Tibial nerve (tissue), 4 donors: ENCODE measurements around the gene GPX2. TPM values are rescaled to one million over a fixed set of nuclear protein-coding genes. Genes with fewer than 3 reads are reported as not detected.

Experiments used
- DNase-seq, 2 donors: peaks; one replicate each; pipeline ENCODE4 v3.0.0-alpha.2; 2019; ENCODE audit warnings: low spot score in 2 of 2
- H3K27ac ChIP-seq, 4 donors: fragments of 200-600 bp; sonication (generic) in 3 of 4; one replicate each; pipeline ENCODE4 v1.5.1; 2017 to 2019; ENCODE audit warnings: mild to moderate bottlenecking in 1 of 4
- H3K27me3 ChIP-seq, 2 donors: fragments of 200-600 bp; sonication (generic) in 1 of 2; one replicate each; pipeline versions ENCODE4 v1.5.1 to v1.6.0; 2017 to 2019
- H3K36me3 ChIP-seq, 3 donors: fragments of 200-600 bp; sonication (generic); one replicate each; pipeline ENCODE4 v1.5.1; 2018 to 2019
- H3K4me1 ChIP-seq, 4 donors: fragments of 200-600 bp; sonication (generic) in 3 of 4; one replicate each; pipeline ENCODE4 v1.5.1; 2017 to 2019
- H3K4me3 ChIP-seq, 4 donors: fragments of 200-600 bp; sonication (generic) in 3 of 4; one replicate each; pipeline ENCODE4 v1.5.1; 2017 to 2019; ENCODE audit warnings: mild to moderate bottlenecking in 1 of 4, moderate library complexity in 1 of 4
- H3K9me3 ChIP-seq, 4 donors: fragments of 200-600 bp; sonication (generic) in 3 of 4; one replicate each; pipeline ENCODE4 v1.5.1; 2017 to 2019
- EP300 ChIP-seq, 2 donors: sonication (generic); formaldehyde crosslinking; IDR thresholded peaks; one replicate each; pipeline ENCODE4 v1.6.1; 2017; ENCODE audit warnings: antibody characterized with exemption in 2 of 2, mild to moderate bottlenecking in 1 of 2
- POLR2A ChIP-seq, 2 donors: fragments of 450-650 bp; IDR thresholded peaks; one replicate each; pipeline ENCODE4 v1.6.1; 2017; ENCODE audit warnings: antibody characterized with exemption in 2 of 2, mild to moderate bottlenecking in 2 of 2, moderate library complexity in 2 of 2
- WGBS, 2 donors: methylation state at CpG; one replicate each; pipeline ENCODE4 v1.1.5; 2018; 5-methylcytosine and 5-hydroxymethylcytosine counted together
- total RNA-seq, 4 donors: library from RNA; depleted of rRNA; stranded (reverse); fragments of >200 nt; gene quantifications; one replicate each; pipeline ENCODE4 v1.1.0, GENCODE V29; 2016
- TF ChIP-seq, protein P1 (sequence below), 5 experiments: fragments of 200-600 bp in 3 of 5; fragments of 450-650 bp in 2 of 5; sonication (generic) in 3 of 5; IDR thresholded peaks; one replicate each; pipeline ENCODE4 v1.5.1; 2016 to 2019; ENCODE audit warnings: antibody characterized with exemption in 5 of 5, mild to moderate bottlenecking in 3 of 5, moderate library complexity in 2 of 5

GPX2 gene
- total RNA-seq, 4 donors from 2014 or later = not detected

DNA sequence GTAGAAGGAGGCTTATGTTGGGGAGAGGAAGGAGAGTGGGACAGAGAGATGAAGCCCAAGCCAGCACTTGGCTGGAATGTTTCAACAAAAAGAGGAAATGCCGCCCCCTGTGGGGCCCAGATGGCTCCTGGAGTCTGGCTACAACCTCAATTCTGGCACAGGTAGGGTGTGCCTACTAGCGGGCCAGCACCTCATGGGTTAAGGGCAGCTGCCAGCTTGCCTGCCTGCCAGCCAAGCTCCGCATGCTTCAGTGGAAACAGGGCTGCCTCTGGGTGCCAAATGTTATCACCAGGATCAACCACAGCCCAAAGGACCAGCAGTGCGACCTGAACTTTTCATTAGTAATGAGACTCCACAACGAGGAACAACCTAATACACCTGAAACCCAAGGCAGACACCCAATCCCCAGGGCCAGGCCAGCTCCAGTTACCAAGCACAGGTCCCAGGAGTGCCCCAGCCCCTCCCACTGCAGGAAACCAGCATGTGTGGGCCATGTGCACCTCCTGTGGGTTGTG lies 18.3 kb upstream of the GPX2 start:
- no peaks in the 10 kb centered on the region for H3K27me3 ChIP-seq
- H3K36me3 ChIP-seq = peaks cover 0 to 14% (median 0%) of the 10 kb centered on the region in 3 donors
- TF ChIP-seq EP300 (IDR thresholded peaks at IDR 0.05) (no peak), POLR2A (IDR thresholded peaks at IDR 0.05) (no peak)
- TF ChIP-seq, protein P1, sequence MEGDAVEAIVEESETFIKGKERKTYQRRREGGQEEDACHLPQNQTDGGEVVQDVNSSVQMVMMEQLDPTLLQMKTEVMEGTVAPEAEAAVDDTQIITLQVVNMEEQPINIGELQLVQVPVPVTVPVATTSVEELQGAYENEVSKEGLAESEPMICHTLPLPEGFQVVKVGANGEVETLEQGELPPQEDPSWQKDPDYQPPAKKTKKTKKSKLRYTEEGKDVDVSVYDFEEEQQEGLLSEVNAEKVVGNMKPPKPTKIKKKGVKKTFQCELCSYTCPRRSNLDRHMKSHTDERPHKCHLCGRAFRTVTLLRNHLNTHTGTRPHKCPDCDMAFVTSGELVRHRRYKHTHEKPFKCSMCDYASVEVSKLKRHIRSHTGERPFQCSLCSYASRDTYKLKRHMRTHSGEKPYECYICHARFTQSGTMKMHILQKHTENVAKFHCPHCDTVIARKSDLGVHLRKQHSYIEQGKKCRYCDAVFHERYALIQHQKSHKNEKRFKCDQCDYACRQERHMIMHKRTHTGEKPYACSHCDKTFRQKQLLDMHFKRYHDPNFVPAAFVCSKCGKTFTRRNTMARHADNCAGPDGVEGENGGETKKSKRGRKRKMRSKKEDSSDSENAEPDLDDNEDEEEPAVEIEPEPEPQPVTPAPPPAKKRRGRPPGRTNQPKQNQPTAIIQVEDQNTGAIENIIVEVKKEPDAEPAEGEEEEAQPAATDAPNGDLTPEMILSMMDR (IDR thresholded peaks at IDR 0.05) = no peak
- no peak for DNase-seq
- no peaks in the 10 kb centered on the region for H3K4me1 ChIP-seq
- WGBS, 2 donors = 61 to 68% methylated on average over 5 of the region's 5 CpGs
- no peak overlapping the region for H3K4me3 ChIP-seq
- no peak overlapping the region for H3K27ac ChIP-seq
- no peaks in the 10 kb centered on the region for H3K9me3 ChIP-seq

DNA sequence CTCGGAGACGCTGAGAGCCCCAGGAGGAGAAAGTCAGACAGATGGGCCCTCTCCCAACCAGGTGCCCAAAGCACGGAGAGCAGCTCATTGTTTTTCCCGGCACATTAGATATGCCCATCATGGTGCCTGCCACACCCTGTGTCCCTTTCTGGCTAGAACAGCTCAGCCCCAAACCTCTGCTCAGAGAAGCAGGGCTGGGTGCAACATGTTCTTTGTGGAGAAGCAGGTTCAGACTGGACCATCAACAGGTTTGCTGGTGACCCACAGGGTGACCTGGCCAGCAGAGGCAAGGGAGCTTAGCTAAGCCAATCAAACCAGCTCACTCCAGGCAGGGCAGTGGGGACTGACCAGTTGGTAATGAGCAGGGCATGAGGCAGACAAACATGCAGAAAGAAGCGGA lies 16.2 kb upstream of the GPX2 start:
- no peaks in the 10 kb centered on the region for H3K9me3 ChIP-seq
- 80 to 98% methylated on average over 3 to 5 of the region's 5 CpGs for WGBS, 2 donors
- H3K4me3 ChIP-seq = no peak overlapping the region
- H3K27ac ChIP-seq = no peak overlapping the region
- DNase-seq = no peak
- no peak for TF ChIP-seq EP300 (IDR thresholded peaks at IDR 0.05)
- TF ChIP-seq, protein P1 (IDR thresholded peaks at IDR 0.05) = no peak
- TF ChIP-seq POLR2A (IDR thresholded peaks at IDR 0.05) = no peak
- H3K27me3 ChIP-seq = no peaks in the 10 kb centered on the region
- peaks cover 0 to 27% (median 0%) of the 10 kb centered on the region in 3 donors for H3K36me3 ChIP-seq
- no peaks in the 10 kb centered on the region for H3K4me1 ChIP-seq

DNA sequence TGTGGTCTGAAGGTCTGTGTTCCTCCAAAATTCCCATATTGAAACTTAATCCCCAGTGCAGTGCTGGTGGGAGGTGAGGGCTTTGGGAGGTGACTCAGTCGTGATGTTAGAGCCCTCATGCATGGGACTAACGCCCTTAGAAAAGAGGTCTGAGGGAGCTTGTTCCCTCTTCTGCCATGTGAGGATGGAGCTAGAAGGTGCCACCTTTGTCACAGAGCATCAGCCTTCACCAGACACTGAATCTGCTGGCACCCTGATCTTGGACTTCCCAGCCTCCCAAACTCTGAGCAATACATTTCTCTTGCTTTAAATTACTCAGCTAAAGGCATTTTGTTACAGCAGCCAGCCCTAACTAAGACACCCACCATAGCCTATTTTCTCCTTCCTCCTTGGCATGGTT lies 15.7 kb upstream of the GPX2 start:
- Histone ChIP-seq H3K4me1 (no peaks in the 10 kb centered on the region), H3K9me3 (no peaks in the 10 kb centered on the region), H3K27ac (no peak overlapping the region), H3K36me3 (peaks cover 0 to 32% (median 0%) of the 10 kb centered on the region in 3 donors), H3K27me3 (no peaks in the 10 kb centered on the region), H3K4me3 (no peak overlapping the region)
- WGBS, 2 donors = 88 to 94% methylated on average over 2 of the region's 2 CpGs
- DNase-seq = no peak
- TF ChIP-seq POLR2A (IDR thresholded peaks at IDR 0.05) (no peak), EP300 (IDR thresholded peaks at IDR 0.05) (no peak)
- TF ChIP-seq, protein P1 (IDR thresholded peaks at IDR 0.05) = no peak

DNA sequence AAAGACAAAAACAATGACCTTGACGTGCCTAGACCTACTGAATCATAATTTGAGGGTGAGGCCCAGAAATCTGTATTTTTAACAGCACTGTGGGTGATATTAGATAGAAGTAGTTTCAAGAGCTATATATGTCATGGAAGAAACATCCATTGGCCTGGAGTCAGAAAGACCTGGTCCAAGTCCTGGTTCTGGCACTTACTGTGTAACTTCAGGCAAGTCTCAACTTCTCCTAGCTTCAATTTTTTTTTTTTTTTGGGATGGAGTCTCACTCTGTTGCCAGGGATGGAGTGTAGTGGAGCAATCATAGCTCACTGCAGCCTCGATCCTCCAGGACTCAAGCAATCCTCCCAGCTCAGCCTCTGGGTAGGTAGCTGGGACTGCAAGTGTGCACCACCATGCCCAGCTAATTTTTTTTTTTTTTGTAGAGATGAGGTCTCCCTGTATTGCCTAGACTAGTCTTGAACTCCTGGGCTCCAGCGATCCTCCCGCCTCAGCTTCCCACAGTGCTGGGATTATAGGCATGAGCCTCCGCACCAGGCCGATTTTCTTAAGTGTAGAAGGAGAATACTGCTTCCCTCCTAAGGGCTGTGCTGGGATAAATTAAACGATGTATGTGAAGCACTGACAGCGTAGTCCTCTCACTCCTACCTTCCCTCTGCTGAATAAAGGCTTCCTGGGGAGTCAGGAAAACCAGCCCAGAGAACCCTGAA lies 14.3 kb upstream of the GPX2 start:
- H3K9me3 ChIP-seq = no peaks in the 10 kb centered on the region
- no peak for DNase-seq
- H3K27me3 ChIP-seq = no peaks in the 10 kb centered on the region
- no peak overlapping the region for H3K4me3 ChIP-seq
- no peak overlapping the region for H3K27ac ChIP-seq
- no peaks in the 10 kb centered on the region for H3K4me1 ChIP-seq
- WGBS, 2 donors = 90% methylated on average over 8 of the region's 8 CpGs
- peaks cover 0 to 32% (median 0%) of the 10 kb centered on the region in 3 donors for H3K36me3 ChIP-seq
- TF ChIP-seq, protein P1 (IDR thresholded peaks at IDR 0.05) = no peak
- TF ChIP-seq EP300 (IDR thresholded peaks at IDR 0.05) (no peak), POLR2A (IDR thresholded peaks at IDR 0.05) (no peak)

DNA sequence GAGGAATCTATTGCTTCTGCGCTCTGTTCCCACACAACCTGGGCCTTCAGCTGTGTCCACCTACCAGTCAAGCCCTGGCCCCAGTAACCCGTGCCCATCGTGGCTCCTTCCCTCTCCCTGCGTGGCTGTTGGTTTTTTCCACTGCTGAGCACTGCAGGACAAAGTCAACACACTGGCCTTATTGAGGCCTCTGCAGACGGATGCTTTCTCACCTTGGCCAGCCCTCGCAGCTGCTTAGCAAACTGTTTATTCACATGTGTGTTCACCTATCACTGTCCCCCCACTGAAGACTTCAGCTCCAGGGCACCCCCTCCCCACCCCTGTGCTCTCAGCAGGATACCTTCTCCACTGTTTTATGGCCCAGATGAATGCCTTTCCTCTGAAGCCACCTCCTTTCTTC lies 12.8 kb upstream of the GPX2 start:
- TF ChIP-seq EP300 (IDR thresholded peaks at IDR 0.05) = no peak
- TF ChIP-seq, protein P1 (IDR thresholded peaks at IDR 0.05) = no peak
- TF ChIP-seq POLR2A (IDR thresholded peaks at IDR 0.05) = no peak
- no peaks in the 10 kb centered on the region for H3K4me1 ChIP-seq
- WGBS, 2 donors = 67 to 74% methylated on average over 6 of the region's 6 CpGs
- no peak overlapping the region for H3K27ac ChIP-seq
- no peaks in the 10 kb centered on the region for H3K9me3 ChIP-seq
- no peak overlapping the region for H3K4me3 ChIP-seq
- peaks cover 0 to 46% (median 0%) of the 10 kb centered on the region in 3 donors for H3K36me3 ChIP-seq
- DNase-seq = no peak
- H3K27me3 ChIP-seq = no peaks in the 10 kb centered on the region
